HepG2 (cell line): ENCODE results near the gene RPL18. TPM values are rescaled to one million over a fixed set of nuclear protein-coding genes. Genes with fewer than 3 reads are reported as not detected.

ENCODE experiments used
- ATAC-seq: fragments of 200-7000 bp; cut with Tn5 transposase; 3 replicates; pipeline ENCODE4 v1.9.1; 2020; ENCODE audit warnings: mild to moderate bottlenecking, moderate library complexity
- BruUV-seq: library from RNA; stranded (reverse); fragments of 400-500 nt; replicated peaks from 2 replicates; lab custom pipeline; 2021; lab: Mats Ljungman, UMichigan
- CTCF ChIA-PET: fragments of 300-600 bp; formaldehyde crosslinking; extraction: SDS; loops from one replicate; lab custom pipeline; 2021; ENCODE audit warnings: low total read pairs, inconsistent platforms, low intra/inter-chr PET ratio; lab: Yijun Ruan, JAX
- POLR2A ChIA-PET: fragments of 350-600 bp; sonication (Branson Sonifier 250); formaldehyde crosslinking; loops from one replicate; lab custom pipeline; 2020; ENCODE audit warnings: antibody characterized with exemption, inconsistent platforms; lab: Yijun Ruan, JAX
- DNase-seq: peaks from one replicate; pipeline ENCODE4 v3.0.0-alpha.2; 2015; ENCODE audit warnings: low spot score
- FAIRE-seq: peaks from 3 replicates; lab custom pipeline; 2011; peaks lifted over from hg19 to GRCh38; lab: Jason Lieb, UNC
- H2AFZ ChIP-seq: one replicate; pipeline ENCODE4 v1.6.1; 2011; ENCODE audit warnings: low read length, inconsistent platforms
- H3K27ac ChIP-seq: fragments of 300-600 bp; 3 replicates; pipeline ENCODE4 v1.8.0; 2011; ENCODE audit warnings: mixed run types, mild to moderate bottlenecking, mixed read lengths, low read length, inconsistent platforms; ENCODE audit not compliant: insufficient read depth; ENCODE audit errors: extremely low read length
- H3K27me3 ChIP-seq, 2 experiments: fragments of 200-600 bp in 1 of 2; 2 replicates in 1 of 2; 3 replicates in 1 of 2; pipeline versions ENCODE4 v1.6.0 to v1.8.0; 2011; ENCODE audit warnings: low read length in 2 of 2, mild to moderate bottlenecking in 2 of 2, moderate library complexity in 2 of 2, inconsistent platforms in 1 of 2; ENCODE audit not compliant: insufficient read depth in 2 of 2, control insufficient read depth in 1 of 2
- H3K36me3 ChIP-seq, 2 experiments: fragments of 200-600 bp in 1 of 2; replicated peaks in 1 of 2; 2 replicates in 1 of 2; 3 replicates in 1 of 2; pipeline versions ENCODE4 v1.5.1 to v1.8.0; 2011; ENCODE audit warnings: low read length in 2 of 2, inconsistent platforms in 1 of 2; ENCODE audit not compliant: insufficient read depth in 2 of 2, control insufficient read depth in 1 of 2
- H3K4me1 ChIP-seq: 2 replicates; pipeline ENCODE4 v1.5.1; 2012; ENCODE audit warnings: low read length, inconsistent platforms; ENCODE audit not compliant: insufficient read depth
- H3K4me2 ChIP-seq: 2 replicates; pipeline ENCODE4 v1.6.0; 2011; ENCODE audit warnings: low read depth, low read length, inconsistent platforms
- H3K4me3 ChIP-seq, 3 experiments: fragments of 200-600 bp in 1 of 3; sonication (generic), shearing (Covaris generic) in 1 of 3; replicated peaks in 1 of 3; 2 replicates each; pipeline ENCODE4 v1.5.1; 2011 to 2016; ENCODE audit warnings: low read length in 3 of 3, inconsistent platforms in 2 of 3, low read depth in 2 of 3, mild to moderate bottlenecking in 2 of 3, control low read depth in 1 of 3, mixed read lengths in 1 of 3; ENCODE audit not compliant: insufficient read depth in 1 of 3
- H3K79me2 ChIP-seq: one replicate; pipeline ENCODE4 v1.6.1; 2011; ENCODE audit warnings: low read length, inconsistent platforms; ENCODE audit not compliant: insufficient read depth
- H3K9ac ChIP-seq: 2 replicates; pipeline ENCODE4 v1.6.0; 2011; ENCODE audit warnings: mild to moderate bottlenecking, low read depth, low read length, inconsistent platforms; ENCODE audit not compliant: insufficient read depth
- H3K9me3 ChIP-seq: 2 replicates; pipeline ENCODE4 v1.5.1; 2012; ENCODE audit warnings: mild to moderate bottlenecking, low read length
- H4K20me1 ChIP-seq: 2 replicates; pipeline ENCODE4 v1.6.0; 2011; ENCODE audit warnings: inconsistent platforms, mild to moderate bottlenecking, low read length, moderate library complexity; ENCODE audit not compliant: insufficient read depth
- CCDC6 ChIP-seq: sonication (generic); formaldehyde crosslinking; IDR thresholded peaks from 2 replicates; pipeline ENCODE4 v1.8.1; 2022; ENCODE audit warnings: mild to moderate bottlenecking, missing genetic modification reagents, moderate library complexity
- GMEB1 ChIP-seq: sonication (generic); formaldehyde crosslinking; IDR thresholded peaks from 2 replicates; pipeline ENCODE4 v1.5.1; 2020; ENCODE audit warnings: missing genetic modification reagents, mild to moderate bottlenecking, borderline replicate concordance
- NR2C2 ChIP-seq: sonication (generic); formaldehyde crosslinking; IDR thresholded peaks from 2 replicates; pipeline ENCODE4 v1.4.0; 2020; ENCODE audit warnings: missing genetic modification reagents, mild to moderate bottlenecking, moderate library complexity, borderline replicate concordance
- SNAPC2 ChIP-seq: sonication (generic); formaldehyde crosslinking; IDR thresholded peaks from 2 replicates; pipeline ENCODE4 v1.8.1; 2022; ENCODE audit warnings: mild to moderate bottlenecking, missing genetic modification reagents
- ZMYM3 ChIP-seq: sonication (generic); formaldehyde crosslinking; IDR thresholded peaks from 2 replicates; pipeline ENCODE4 v1.5.1; 2020; ENCODE audit warnings: mild to moderate bottlenecking, missing genetic modification reagents
- ZNF33A ChIP-seq: sonication (generic); formaldehyde crosslinking; IDR thresholded peaks from 2 replicates; pipeline ENCODE4 v1.5.1; 2020; ENCODE audit warnings: missing genetic modification reagents, mild to moderate bottlenecking, moderate library complexity, borderline replicate concordance
- ZNF546 ChIP-seq: sonication (generic); formaldehyde crosslinking; conservative IDR thresholded peaks from 2 replicates; pipeline ENCODE4 v1.8.1; 2023; ENCODE audit warnings: mild to moderate bottlenecking, missing genetic modification reagents
- ZNF629 ChIP-seq: sonication (generic); formaldehyde crosslinking; conservative IDR thresholded peaks from 2 replicates; pipeline ENCODE4 v1.5.0; 2020; ENCODE audit warnings: missing genetic modification reagents
- ZSCAN29 ChIP-seq: sonication (generic); formaldehyde crosslinking; conservative IDR thresholded peaks from 2 replicates; pipeline ENCODE4 v1.4.0; 2020; ENCODE audit warnings: mild to moderate bottlenecking, missing genetic modification reagents
- WGBS: methylation state at CpG from one replicate; pipeline ENCODE4 v1.1.6; 2017; ENCODE audit warnings: low lambda C conversion rate; 5-methylcytosine and 5-hydroxymethylcytosine counted together
- in situ Hi-C: cut with HindIII; loops from 2 replicates; pipeline ENCODE4 v1.10.0; 2017; ENCODE audit warnings: low pct_unique_long_range_greater_than_20kb; ENCODE audit not compliant: extremely low pct_ligation_motif_present
- intact Hi-C: fragments of 100-400 bp; cut with micrococcal nuclease; formaldehyde crosslinking; loops from one replicate; pipeline ENCODE4 v1.10.0; 2022; ENCODE audit not compliant: unreplicated experiment
- polyA plus RNA-seq, 8 experiments: library from polyadenylated mRNA; depleted of rRNA in 3 of 8; stranded (reverse) in 7 of 8; unstranded in 1 of 8; fragments of >200 nt; fragmentation: Illumina TruSeq in 4 of 8; extraction: Trizol in 4 of 8; gene quantifications; 2 replicates each; pipeline versions ENCODE4 v1.2.1 to v1.2.3, GENCODE V29; 2011 to 2016; ENCODE audit warnings: low read depth in 4 of 8, missing spikeins in 1 of 8, mixed read lengths in 1 of 8; ENCODE audit not compliant: insufficient read depth in 1 of 8
- total RNA-seq, 5 experiments: library from RNA; depleted of rRNA; stranded (reverse); fragments of >200 nt; fragmentation: Illumina TruSeq; extraction: Trizol; gene quantifications; 2 replicates each; pipeline ENCODE4 v1.2.3, GENCODE V29; 2016; ENCODE audit warnings: low read depth in 1 of 5

RPL18 gene
- total and polyA plus RNA-seq, 2 of the 13 experiments (the other 11 are each of a cell fraction or from before 2014, with no cell fraction given): 1,485 to 1,639 TPM

- intact Hi-C loops: no loop called here
- peaks cover 0 to 8% of the 10 kb centered on the region in 2 experiments; a peak in 2 of 5 replicates for H3K27me3 ChIP-seq
- no peak for DNase-seq
- ChIA-PET POLR2A (no interaction called here), CTCF (no interaction called here)
- no peak overlapping the region for H3K27ac ChIP-seq
- H3K9ac ChIP-seq: no peak overlapping the region
- H3K4me2 ChIP-seq: no peak overlapping the region
- 51% methylated on average over 8 of the region's 9 CpGs for WGBS
- peaks cover 23% of the 10 kb centered on the region for H3K4me1 ChIP-seq
- H4K20me1 ChIP-seq: no peaks in the 10 kb centered on the region
- no peak for ATAC-seq
- no peaks in the 10 kb centered on the region for H3K79me2 ChIP-seq
- no peaks in the 10 kb centered on the region for H3K36me3 ChIP-seq
- no peak for FAIRE-seq
- peak; percentile 53 for TF ChIP-seq ZMYM3 (CRISPR knock-in tag)
- no peak for TF ChIP-seq GMEB1 (CRISPR knock-in tag)
- TF ChIP-seq ZNF629 (CRISPR knock-in tag): peak; percentile 90
- no peak overlapping the region for H2AFZ ChIP-seq
- in situ Hi-C loops: no loop called here
- no peak overlapping the region for H3K4me3 ChIP-seq
- no TSS peak for BruUV-seq
- no peaks in the 10 kb centered on the region for H3K9me3 ChIP-seq
Observed at GRCh38 chr19:48603850-48604249, 15.1 kb downstream of the RPL18 start.

- no peak overlapping the region for H3K27ac ChIP-seq
- TF ChIP-seq ZNF33A (CRISPR knock-in tag) (no peak), CCDC6 (CRISPR knock-in tag) (no peak), SNAPC2 (CRISPR knock-in tag) (no peak), ZSCAN29 (CRISPR knock-in tag) (no peak), NR2C2 (CRISPR knock-in tag) (no peak), ZNF546 (CRISPR knock-in tag) (no peak)
- intact Hi-C loops: no loop called here
- peaks cover 19% of the 10 kb centered on the region for H3K4me1 ChIP-seq
- H3K79me2 ChIP-seq: no peaks in the 10 kb centered on the region
- POLR2A ChIA-PET: no interaction called here
- H4K20me1 ChIP-seq: no peaks in the 10 kb centered on the region
- H3K36me3 ChIP-seq: no peaks in the 10 kb centered on the region
- ATAC-seq (no peak), DNase-seq (no peak), FAIRE-seq (no peak)
- CTCF ChIA-PET: no interaction called here
- H3K4me3 ChIP-seq: no peak overlapping the region
- H3K4me2 ChIP-seq: no peak overlapping the region
- in situ Hi-C loops: no loop called here
- no peaks in the 10 kb centered on the region for H3K9me3 ChIP-seq
- no TSS peak for BruUV-seq
- H3K27me3 ChIP-seq: peaks cover 0 to 12% of the 10 kb centered on the region in 2 experiments; a peak in 2 of 5 replicates
- H3K9ac ChIP-seq: no peak overlapping the region
- WGBS: 94% methylated on average over 26 of the region's 39 CpGs
- no peak overlapping the region for H2AFZ ChIP-seq
Observed at GRCh38 chr19:48603449-48603848, 15.5 kb downstream of the RPL18 start.
